Loucy (cell line): Measurements from ENCODE around the gene SLC12A2.

ENCODE experiments used
- H2AFZ ChIP-seq: fragments of 200-600 bp; sonication (generic); 2 replicates; pipeline ENCODE4 v1.6.0; 2016; ENCODE audit warnings: antibody characterized with exemption, mild to moderate bottlenecking, low read length, moderate library complexity
- H3F3A ChIP-seq: fragments of 200-600 bp; 2 replicates; pipeline ENCODE4 v1.6.0; 2016; ENCODE audit warnings: antibody characterized with exemption, low read depth, mild to moderate bottlenecking
- H3K27me3 ChIP-seq: fragments of 200-600 bp; sonication (generic); 2 replicates; pipeline ENCODE4 v1.6.1; 2014; ENCODE audit warnings: low read length, mild to moderate bottlenecking; ENCODE audit not compliant: insufficient read depth, poor library complexity, severe bottlenecking
- H3K36me3 ChIP-seq: fragments of 200-600 bp; sonication (generic); 2 replicates; pipeline ENCODE4 v1.6.1; 2016; ENCODE audit warnings: low read length; ENCODE audit not compliant: insufficient read depth
- H3K4me1 ChIP-seq: fragments of 200-600 bp; sonication (generic); 2 replicates; pipeline ENCODE4 v1.5.1; 2014; ENCODE audit warnings: low read length, mild to moderate bottlenecking; ENCODE audit not compliant: insufficient read depth, poor library complexity, severe bottlenecking
- H3K4me2 ChIP-seq: fragments of 200-600 bp; sonication (generic); 2 replicates; pipeline ENCODE4 v1.6.0; 2014; ENCODE audit warnings: antibody characterized with exemption, low read length, low read depth, mild to moderate bottlenecking; ENCODE audit not compliant: poor library complexity, severe bottlenecking
- H3K4me3 ChIP-seq: fragments of 200-600 bp; sonication (generic); 2 replicates; pipeline ENCODE4 v1.5.1; 2014; ENCODE audit warnings: low read length, mild to moderate bottlenecking, mixed read lengths; ENCODE audit not compliant: poor library complexity, severe bottlenecking
- H3K79me2 ChIP-seq: fragments of 200-600 bp; sonication (generic); 2 replicates; pipeline ENCODE4 v1.6.1; 2014; ENCODE audit warnings: low read length; ENCODE audit not compliant: insufficient read depth
- H3K9ac ChIP-seq: fragments of 200-600 bp; sonication (generic); 2 replicates; pipeline ENCODE4 v1.6.0; 2014; ENCODE audit warnings: mild to moderate bottlenecking, low read depth, low read length, moderate library complexity; ENCODE audit not compliant: poor library complexity, severe bottlenecking
- H3K9me2 ChIP-seq: fragments of 200-600 bp; sonication (generic); replicated peaks from 2 replicates; pipeline ENCODE4 v1.6.1; 2016; ENCODE audit warnings: low read depth, low read length, mixed read lengths
- H3K9me3 ChIP-seq: fragments of 200-600 bp; sonication (generic); 2 replicates; pipeline ENCODE4 v1.6.1; 2014; ENCODE audit warnings: mild to moderate bottlenecking, antibody characterized with exemption, low read length, low read depth; ENCODE audit not compliant: insufficient read depth
- H4K20me1 ChIP-seq: fragments of 200-600 bp; sonication (generic); 2 replicates; pipeline ENCODE4 v1.6.0; 2014; ENCODE audit warnings: antibody characterized with exemption, low read length, mild to moderate bottlenecking; ENCODE audit not compliant: insufficient read depth, poor library complexity, severe bottlenecking
- EZH2phosphoT487 ChIP-seq: fragments of 200-600 bp; IDR thresholded peaks from 2 replicates; pipeline ENCODE4 v1.6.1; 2018; ENCODE audit warnings: antibody characterized with exemption, mild to moderate bottlenecking, moderate library complexity, borderline replicate concordance
- TF ChIP-seq, protein P1 (sequence below): fragments of 200-600 bp; sonication (generic); conservative IDR thresholded peaks from 2 replicates; pipeline ENCODE4 v1.5.1; 2014; ENCODE audit warnings: mild to moderate bottlenecking, antibody characterized with exemption, low read length

Gene SLC12A2

DNA sequence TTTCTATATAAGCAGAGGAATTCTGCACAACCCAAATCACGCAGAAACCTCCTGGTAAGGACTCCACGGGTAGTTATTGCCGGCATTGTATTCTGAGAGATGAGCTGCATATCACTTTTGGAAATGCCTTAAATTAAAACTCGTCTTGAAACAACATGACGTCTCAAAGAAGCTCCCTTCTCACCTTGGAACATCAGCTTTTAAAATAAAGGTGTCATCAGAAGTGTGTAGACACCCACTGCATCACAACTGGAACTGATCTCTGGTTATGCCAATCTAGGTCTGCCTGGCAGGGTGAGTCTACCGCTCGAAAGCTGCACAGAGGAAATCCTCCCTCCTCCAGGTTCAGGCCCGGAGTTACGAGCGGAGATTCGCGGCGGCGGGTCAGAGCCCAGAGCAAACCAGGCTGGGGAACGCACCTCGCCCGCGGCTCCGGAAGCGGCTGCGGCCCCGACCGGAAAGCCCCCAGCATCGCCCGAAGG, 974 bp upstream of the SLC12A2 start:
- no peaks in the 10 kb centered on the region for H3K36me3 ChIP-seq
- H3K4me2 ChIP-seq, result peak overlapping the region; percentile 70
- H3K9me3 ChIP-seq, result no peaks in the 10 kb centered on the region
- H3K4me1 ChIP-seq, result peaks cover 18% of the 10 kb centered on the region
- H3F3A ChIP-seq, result no peaks in the 10 kb centered on the region
- H3K9ac ChIP-seq, result peak overlapping the region; percentile 60
- TF ChIP-seq, protein P1, sequence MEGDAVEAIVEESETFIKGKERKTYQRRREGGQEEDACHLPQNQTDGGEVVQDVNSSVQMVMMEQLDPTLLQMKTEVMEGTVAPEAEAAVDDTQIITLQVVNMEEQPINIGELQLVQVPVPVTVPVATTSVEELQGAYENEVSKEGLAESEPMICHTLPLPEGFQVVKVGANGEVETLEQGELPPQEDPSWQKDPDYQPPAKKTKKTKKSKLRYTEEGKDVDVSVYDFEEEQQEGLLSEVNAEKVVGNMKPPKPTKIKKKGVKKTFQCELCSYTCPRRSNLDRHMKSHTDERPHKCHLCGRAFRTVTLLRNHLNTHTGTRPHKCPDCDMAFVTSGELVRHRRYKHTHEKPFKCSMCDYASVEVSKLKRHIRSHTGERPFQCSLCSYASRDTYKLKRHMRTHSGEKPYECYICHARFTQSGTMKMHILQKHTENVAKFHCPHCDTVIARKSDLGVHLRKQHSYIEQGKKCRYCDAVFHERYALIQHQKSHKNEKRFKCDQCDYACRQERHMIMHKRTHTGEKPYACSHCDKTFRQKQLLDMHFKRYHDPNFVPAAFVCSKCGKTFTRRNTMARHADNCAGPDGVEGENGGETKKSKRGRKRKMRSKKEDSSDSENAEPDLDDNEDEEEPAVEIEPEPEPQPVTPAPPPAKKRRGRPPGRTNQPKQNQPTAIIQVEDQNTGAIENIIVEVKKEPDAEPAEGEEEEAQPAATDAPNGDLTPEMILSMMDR, result no peak
- TF ChIP-seq EZH2phosphoT487, result no peak
- H3K27me3 ChIP-seq, result no peaks in the 10 kb centered on the region
- peaks cover 12% of the 10 kb centered on the region for H4K20me1 ChIP-seq
- H3K79me2 ChIP-seq, result peaks cover 13% of the 10 kb centered on the region
- H3K4me3 ChIP-seq, result peak overlapping the region; percentile 77
- peak overlapping the region; percentile 85 for H2AFZ ChIP-seq
- no peaks in the 10 kb centered on the region for H3K9me2 ChIP-seq

DNA sequence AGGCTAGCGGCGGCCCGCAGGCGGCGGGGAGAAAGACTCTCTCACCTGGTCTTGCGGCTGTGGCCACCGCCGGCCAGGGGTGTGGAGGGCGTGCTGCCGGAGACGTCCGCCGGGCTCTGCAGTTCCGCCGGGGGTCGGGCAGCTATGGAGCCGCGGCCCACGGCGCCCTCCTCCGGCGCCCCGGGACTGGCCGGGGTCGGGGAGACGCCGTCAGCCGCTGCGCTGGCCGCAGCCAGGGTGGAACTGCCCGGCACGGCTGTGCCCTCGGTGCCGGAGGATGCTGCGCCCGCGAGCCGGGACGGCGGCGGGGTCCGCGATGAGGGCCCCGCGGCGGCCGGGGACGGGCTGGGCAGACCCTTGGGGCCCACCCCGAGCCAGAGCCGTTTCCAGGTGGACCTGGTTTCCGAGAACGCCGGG, 253 bp downstream of the SLC12A2 start:
- Histone ChIP-seq H3K27me3 (no peaks in the 10 kb centered on the region), H3K4me3 (peak overlapping the region; percentile 77), H4K20me1 (peaks cover 12% of the 10 kb centered on the region), H3F3A (no peaks in the 10 kb centered on the region), H3K79me2 (peaks cover 13% of the 10 kb centered on the region), H2AFZ (no peak overlapping the region), H3K4me1 (peaks cover 18% of the 10 kb centered on the region), H3K9me2 (no peaks in the 10 kb centered on the region), H3K9ac (peak overlapping the region; percentile 63), H3K9me3 (no peaks in the 10 kb centered on the region), H3K4me2 (peak overlapping the region; percentile 87), H3K36me3 (no peaks in the 10 kb centered on the region)
- TF ChIP-seq, protein P1, result peak; percentile 13; the same call in 1 of the 2 replicates
- no peak for TF ChIP-seq EZH2phosphoT487

DNA sequence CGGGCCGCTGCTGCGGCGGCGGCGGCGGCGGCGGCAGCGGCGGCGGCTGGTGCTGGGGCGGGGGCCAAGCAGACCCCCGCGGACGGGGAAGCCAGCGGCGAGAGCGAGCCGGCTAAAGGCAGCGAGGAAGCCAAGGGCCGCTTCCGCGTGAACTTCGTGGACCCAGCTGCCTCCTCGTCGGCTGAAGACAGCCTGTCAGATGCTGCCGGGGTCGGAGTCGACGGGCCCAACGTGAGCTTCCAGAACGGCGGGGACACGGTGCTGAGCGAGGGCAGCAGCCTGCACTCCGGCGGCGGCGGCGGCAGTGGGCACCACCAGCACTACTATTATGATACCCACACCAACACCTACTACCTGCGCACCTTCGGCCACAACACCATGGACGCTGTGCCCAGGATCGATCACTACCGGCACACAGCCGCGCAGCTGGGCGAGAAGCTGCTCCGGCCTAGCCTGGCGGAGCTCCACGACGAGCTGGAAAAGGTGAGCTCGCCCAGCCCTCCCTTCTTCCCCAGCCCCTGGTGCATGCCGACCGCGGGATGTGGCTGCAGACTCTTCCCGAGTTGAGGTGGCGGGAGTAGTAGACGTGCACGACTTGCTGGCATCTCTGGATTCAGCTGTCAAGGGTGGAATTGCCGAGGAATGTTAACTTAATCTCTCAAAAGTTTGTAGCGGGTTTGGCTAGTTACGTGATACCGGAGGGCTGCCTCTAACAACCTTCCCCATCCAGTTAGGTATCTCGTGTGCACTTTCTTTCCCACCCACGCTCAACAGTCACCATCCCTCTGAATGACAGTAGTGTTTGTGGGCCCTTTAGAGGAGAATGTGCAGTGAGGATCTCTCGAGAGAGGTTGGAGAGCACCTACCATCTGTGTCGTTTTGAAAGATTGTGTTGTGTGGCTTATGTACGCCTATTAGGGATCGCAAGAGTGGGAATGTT, 932 bp downstream of the SLC12A2 start:
- Histone ChIP-seq H3K79me2 (peaks cover 13% of the 10 kb centered on the region), H3K27me3 (no peaks in the 10 kb centered on the region), H3K9me2 (no peaks in the 10 kb centered on the region), H4K20me1 (peaks cover 12% of the 10 kb centered on the region), H3K4me3 (peak overlapping the region; percentile 77), H3K36me3 (no peaks in the 10 kb centered on the region), H3K4me2 (peak overlapping the region; percentile 87), H3K9ac (peak overlapping the region; percentile 63), H3F3A (no peaks in the 10 kb centered on the region), H3K4me1 (peaks cover 21% of the 10 kb centered on the region), H2AFZ (0 out of 2 replicates have a peak overlapping the region, but pooled peaks have one; percentile 12), H3K9me3 (no peaks in the 10 kb centered on the region)
- TF ChIP-seq EZH2phosphoT487, result no peak
- TF ChIP-seq, protein P1, result no peak
